ENCODE measurements around the gene USF1. TPM values are rescaled to one million over a fixed set of nuclear protein-coding genes. Genes with fewer than 3 reads are reported as not detected.

The USF1 gene
- total and polyA plus RNA-seq, 2 experiments from 2014 or later, result 23.8 to 74.8 TPM

DNA sequence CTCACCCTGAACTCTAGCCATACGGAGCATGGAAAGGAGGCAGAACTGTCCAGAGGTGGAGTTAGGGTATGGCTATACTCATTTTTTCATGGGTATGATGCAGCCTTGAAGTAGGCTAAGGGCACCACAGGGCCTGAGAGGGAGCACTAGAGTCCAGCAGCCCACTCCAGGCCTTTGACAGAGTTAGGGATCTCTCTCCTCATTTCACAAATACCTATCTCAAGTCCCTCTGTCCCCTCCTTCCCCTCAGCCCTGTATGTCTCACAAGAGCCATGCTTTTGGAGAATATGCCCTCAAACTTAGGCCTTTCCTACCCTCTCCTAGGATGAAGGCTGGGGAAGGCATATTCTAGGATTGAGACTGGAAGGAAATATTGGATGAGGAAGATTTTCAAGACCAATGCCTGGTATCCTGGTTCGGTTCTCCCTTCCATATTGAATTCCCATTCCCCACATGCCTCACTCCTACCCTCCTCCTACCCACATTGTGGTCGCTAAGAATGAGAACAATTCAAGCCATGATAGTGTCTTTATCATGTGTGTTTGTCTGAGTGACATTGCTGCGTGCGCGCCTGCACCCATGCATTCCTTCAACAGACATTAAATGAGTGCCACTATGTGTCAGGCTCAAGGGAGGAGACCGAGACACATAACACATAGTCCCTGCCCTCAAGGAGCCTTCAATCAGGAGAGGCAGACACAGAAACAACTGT is 46.2 kb upstream of the USF1 start (continued):
- TF ChIP-seq, protein P1, sequence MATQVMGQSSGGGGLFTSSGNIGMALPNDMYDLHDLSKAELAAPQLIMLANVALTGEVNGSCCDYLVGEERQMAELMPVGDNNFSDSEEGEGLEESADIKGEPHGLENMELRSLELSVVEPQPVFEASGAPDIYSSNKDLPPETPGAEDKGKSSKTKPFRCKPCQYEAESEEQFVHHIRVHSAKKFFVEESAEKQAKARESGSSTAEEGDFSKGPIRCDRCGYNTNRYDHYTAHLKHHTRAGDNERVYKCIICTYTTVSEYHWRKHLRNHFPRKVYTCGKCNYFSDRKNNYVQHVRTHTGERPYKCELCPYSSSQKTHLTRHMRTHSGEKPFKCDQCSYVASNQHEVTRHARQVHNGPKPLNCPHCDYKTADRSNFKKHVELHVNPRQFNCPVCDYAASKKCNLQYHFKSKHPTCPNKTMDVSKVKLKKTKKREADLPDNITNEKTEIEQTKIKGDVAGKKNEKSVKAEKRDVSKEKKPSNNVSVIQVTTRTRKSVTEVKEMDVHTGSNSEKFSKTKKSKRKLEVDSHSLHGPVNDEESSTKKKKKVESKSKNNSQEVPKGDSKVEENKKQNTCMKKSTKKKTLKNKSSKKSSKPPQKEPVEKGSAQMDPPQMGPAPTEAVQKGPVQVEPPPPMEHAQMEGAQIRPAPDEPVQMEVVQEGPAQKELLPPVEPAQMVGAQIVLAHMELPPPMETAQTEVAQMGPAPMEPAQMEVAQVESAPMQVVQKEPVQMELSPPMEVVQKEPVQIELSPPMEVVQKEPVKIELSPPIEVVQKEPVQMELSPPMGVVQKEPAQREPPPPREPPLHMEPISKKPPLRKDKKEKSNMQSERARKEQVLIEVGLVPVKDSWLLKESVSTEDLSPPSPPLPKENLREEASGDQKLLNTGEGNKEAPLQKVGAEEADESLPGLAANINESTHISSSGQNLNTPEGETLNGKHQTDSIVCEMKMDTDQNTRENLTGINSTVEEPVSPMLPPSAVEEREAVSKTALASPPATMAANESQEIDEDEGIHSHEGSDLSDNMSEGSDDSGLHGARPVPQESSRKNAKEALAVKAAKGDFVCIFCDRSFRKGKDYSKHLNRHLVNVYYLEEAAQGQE (IDR thresholded peaks at IDR 0.05; ENCODE audit: unreplicated experiment), result no peak
- TF ChIP-seq CREB1 (CRISPR knock-in tag; IDR thresholded peaks at IDR 0.05; ENCODE audit: low read depth), result no peak
- no peak for TF ChIP-seq POLR2AphosphoS5 (IDR thresholded peaks at IDR 0.05; ENCODE audit: low read depth)
- no peak for TF ChIP-seq EZH2 (IDR thresholded peaks at IDR 0.05; ENCODE audit: low read depth, unreplicated experiment)
- no peak for TF ChIP-seq STAT1 (IDR thresholded peaks at IDR 0.05; ENCODE audit: unreplicated experiment)

DNA sequence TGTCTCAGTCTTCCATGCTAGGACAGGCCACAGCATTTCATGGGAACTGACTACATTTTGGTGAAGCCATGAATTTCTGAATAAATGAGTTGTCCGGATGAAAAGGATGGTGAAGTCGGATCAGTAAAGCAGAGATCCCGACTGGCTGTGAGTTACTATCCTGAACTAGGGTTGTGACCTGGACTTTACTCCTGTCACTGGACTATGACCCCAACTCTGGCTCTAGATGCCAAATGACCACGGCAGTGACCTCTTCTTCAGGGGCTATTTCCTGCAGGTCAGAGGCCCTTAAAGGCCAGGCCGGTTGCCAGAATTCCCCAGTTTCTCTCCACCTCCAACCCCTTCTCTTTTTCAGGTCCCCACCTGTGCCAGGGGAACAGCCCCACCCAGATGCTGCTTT is 45.3 kb upstream of the USF1 start:
- no peak for DNase-seq (ENCODE audit: low spot score)
- no peaks in the 10 kb centered on the region for H3K36me3 Mint-ChIP-seq (ENCODE audit: low read depth)
- TF ChIP-seq JUNB (IDR thresholded peaks at IDR 0.05; ENCODE audit: unreplicated experiment) (no peak), NANOG (IDR thresholded peaks at IDR 0.05; ENCODE audit: borderline replicate concordance) (no peak), STAT1 (IDR thresholded peaks at IDR 0.05; ENCODE audit: unreplicated experiment) (no peak), EZH2phosphoT487 (IDR thresholded peaks at IDR 0.05; ENCODE audit: unreplicated experiment) (no peak), ZNF331 (CRISPR knock-in tag; IDR thresholded peaks at IDR 0.05; ENCODE audit: low read depth) (no peak), ZNF114 (CRISPR knock-in tag; IDR thresholded peaks at IDR 0.05) (no peak), POLR2AphosphoS5 (IDR thresholded peaks at IDR 0.05; ENCODE audit: low read depth) (no peak), EZH2 (IDR thresholded peaks at IDR 0.05; ENCODE audit: low read depth, unreplicated experiment) (no peak)
- TF ChIP-seq, protein P2, sequence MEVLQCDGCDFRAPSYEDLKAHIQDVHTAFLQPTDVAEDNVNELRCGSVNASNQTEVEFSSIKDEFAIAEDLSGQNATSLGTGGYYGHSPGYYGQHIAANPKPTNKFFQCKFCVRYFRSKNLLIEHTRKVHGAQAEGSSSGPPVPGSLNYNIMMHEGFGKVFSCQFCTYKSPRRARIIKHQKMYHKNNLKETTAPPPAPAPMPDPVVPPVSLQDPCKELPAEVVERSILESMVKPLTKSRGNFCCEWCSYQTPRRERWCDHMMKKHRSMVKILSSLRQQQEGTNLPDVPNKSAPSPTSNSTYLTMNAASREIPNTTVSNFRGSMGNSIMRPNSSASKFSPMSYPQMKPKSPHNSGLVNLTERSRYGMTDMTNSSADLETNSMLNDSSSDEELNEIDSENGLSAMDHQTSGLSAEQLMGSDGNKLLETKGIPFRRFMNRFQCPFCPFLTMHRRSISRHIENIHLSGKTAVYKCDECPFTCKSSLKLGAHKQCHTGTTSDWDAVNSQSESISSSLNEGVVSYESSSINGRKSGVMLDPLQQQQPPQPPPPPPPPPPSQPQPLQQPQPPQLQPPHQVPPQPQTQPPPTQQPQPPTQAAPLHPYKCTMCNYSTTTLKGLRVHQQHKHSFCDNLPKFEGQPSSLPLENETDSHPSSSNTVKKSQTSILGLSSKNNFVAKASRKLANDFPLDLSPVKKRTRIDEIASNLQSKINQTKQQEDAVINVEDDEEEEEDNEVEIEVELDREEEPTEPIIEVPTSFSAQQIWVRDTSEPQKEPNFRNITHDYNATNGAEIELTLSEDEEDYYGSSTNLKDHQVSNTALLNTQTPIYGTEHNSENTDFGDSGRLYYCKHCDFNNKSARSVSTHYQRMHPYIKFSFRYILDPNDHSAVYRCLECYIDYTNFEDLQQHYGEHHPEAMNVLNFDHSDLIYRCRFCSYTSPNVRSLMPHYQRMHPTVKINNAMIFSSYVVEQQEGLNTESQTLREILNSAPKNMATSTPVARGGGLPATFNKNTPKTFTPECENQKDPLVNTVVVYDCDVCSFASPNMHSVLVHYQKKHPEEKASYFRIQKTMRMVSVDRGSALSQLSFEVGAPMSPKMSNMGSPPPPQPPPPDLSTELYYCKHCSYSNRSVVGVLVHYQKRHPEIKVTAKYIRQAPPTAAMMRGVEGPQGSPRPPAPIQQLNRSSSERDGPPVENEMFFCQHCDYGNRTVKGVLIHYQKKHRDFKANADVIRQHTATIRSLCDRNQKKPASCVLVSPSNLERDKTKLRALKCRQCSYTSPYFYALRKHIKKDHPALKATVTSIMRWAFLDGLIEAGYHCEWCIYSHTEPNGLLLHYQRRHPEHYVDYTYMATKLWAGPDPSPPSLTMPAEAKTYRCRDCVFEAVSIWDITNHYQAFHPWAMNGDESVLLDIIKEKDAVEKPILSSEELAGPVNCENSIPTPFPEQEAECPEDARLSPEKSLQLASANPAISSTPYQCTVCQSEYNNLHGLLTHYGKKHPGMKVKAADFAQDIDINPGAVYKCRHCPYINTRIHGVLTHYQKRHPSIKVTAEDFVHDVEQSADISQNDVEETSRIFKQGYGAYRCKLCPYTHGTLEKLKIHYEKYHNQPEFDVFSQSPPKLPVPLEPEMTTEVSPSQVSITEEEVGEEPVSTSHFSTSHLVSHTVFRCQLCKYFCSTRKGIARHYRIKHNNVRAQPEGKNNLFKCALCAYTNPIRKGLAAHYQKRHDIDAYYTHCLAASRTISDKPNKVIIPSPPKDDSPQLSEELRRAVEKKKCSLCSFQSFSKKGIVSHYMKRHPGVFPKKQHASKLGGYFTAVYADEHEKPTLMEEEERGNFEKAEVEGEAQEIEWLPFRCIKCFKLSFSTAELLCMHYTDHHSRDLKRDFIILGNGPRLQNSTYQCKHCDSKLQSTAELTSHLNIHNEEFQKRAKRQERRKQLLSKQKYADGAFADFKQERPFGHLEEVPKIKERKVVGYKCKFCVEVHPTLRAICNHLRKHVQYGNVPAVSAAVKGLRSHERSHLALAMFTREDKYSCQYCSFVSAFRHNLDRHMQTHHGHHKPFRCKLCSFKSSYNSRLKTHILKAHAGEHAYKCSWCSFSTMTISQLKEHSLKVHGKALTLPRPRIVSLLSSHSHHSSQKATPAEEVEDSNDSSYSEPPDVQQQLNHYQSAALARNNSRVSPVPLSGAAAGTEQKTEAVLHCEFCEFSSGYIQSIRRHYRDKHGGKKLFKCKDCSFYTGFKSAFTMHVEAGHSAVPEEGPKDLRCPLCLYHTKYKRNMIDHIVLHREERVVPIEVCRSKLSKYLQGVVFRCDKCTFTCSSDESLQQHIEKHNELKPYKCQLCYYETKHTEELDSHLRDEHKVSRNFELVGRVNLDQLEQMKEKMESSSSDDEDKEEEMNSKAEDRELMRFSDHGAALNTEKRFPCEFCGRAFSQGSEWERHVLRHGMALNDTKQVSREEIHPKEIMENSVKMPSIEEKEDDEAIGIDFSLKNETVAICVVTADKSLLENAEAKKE (CRISPR knock-in tag; IDR thresholded peaks at IDR 0.05), result no peak
- TF ChIP-seq, protein P3, sequence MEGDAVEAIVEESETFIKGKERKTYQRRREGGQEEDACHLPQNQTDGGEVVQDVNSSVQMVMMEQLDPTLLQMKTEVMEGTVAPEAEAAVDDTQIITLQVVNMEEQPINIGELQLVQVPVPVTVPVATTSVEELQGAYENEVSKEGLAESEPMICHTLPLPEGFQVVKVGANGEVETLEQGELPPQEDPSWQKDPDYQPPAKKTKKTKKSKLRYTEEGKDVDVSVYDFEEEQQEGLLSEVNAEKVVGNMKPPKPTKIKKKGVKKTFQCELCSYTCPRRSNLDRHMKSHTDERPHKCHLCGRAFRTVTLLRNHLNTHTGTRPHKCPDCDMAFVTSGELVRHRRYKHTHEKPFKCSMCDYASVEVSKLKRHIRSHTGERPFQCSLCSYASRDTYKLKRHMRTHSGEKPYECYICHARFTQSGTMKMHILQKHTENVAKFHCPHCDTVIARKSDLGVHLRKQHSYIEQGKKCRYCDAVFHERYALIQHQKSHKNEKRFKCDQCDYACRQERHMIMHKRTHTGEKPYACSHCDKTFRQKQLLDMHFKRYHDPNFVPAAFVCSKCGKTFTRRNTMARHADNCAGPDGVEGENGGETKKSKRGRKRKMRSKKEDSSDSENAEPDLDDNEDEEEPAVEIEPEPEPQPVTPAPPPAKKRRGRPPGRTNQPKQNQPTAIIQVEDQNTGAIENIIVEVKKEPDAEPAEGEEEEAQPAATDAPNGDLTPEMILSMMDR (conservative IDR thresholded peaks at IDR 0.05; ENCODE audit: low read depth in 2 of 2), result no peak

More for the DNA sequence above, 45.3 kb upstream of the USF1 start:
- Histone ChIP-seq H3K4me1 (ENCODE audit: insufficient read depth) (peaks cover 7% of the 10 kb centered on the region), H3K36me3 (ENCODE audit: insufficient read depth) (no peaks in the 10 kb centered on the region), H4K20me1 (replicated peaks; ENCODE audit: insufficient read depth) (no peaks in the 10 kb centered on the region), H3K27me3 (ENCODE audit: insufficient read depth) (no peaks in the 10 kb centered on the region), H3K4me3 (no peak overlapping the region), H3K27ac (ENCODE audit: low read depth) (no peak overlapping the region), H3F3A (replicated peaks; ENCODE audit: low read depth) (no peaks in the 10 kb centered on the region), H2AFZ (no peak overlapping the region), H3K79me2 (replicated peaks; ENCODE audit: insufficient read depth) (no peaks in the 10 kb centered on the region), H3K9me2 (ENCODE audit: insufficient read depth) (peaks cover 5% of the 10 kb centered on the region; the same call in 1 of the 2 replicates), H3K4me2 (no peak overlapping the region)
- Mint-ChIP-seq H3K4me3 (no peak overlapping the region), H3K4me1 (peaks cover 12% of the 10 kb centered on the region), H3K27ac (no peak overlapping the region), H3K27me3 (ENCODE audit: insufficient read depth, low read depth, poor library complexity) (peaks cover 5% of the 10 kb centered on the region), H3K9me3 (no peaks in the 10 kb centered on the region)
- no peak for ATAC-seq

Data from GM23338 (cell line).